ENCODE measurements around the gene ELK4. TPM values are rescaled to one million over a fixed set of nuclear protein-coding genes. Genes with fewer than 3 reads are reported as not detected.

The ELK4 gene
- polyA plus RNA-seq, 1 of the 3 experiments (the other 2 are of a cell fraction), result 2.6 TPM

GRCh38 chr1:205587581-205587980, 44.2 kb downstream of the ELK4 start:
- no peak overlapping the region for H3K4me3 ChIP-seq (ENCODE audit: low read depth in 2 of 2, low read length in 1 of 2)
- H3K4me2 ChIP-seq, result no peak overlapping the region
- H4K20me1 ChIP-seq (ENCODE audit: insufficient read depth), result no peaks in the 10 kb centered on the region
- no peak overlapping the region for H3K9ac ChIP-seq
- no peaks in the 10 kb centered on the region for H3F3A ChIP-seq (replicated peaks; ENCODE audit: insufficient read depth)
- H3K4me1 ChIP-seq (ENCODE audit: control insufficient read depth in 1 of 2, insufficient read depth in 2 of 2, low read depth in 1 of 2, low read length in 1 of 2), result peaks cover 0 to 21% of the 10 kb centered on the region in 2 experiments; a peak in 2 of 4 replicates
- H3K9me3 ChIP-seq, result no peaks in the 10 kb centered on the region
- H3K36me3 ChIP-seq (replicated peaks in 1 of 2; ENCODE audit: control insufficient read depth in 1 of 2, insufficient read depth in 2 of 2, low read length in 1 of 2), result no peaks in the 10 kb centered on the region
- no peak overlapping the region for H3K27ac ChIP-seq (ENCODE audit: low read depth in 2 of 2, low read length in 1 of 2)
- POLR2A ChIA-PET, result no interaction called here
- TF ChIP-seq TAF1 (IDR thresholded peaks at IDR 0.05; ENCODE audit: borderline replicate concordance, low read depth, low read length), result no peak
- TF ChIP-seq SIN3A (IDR thresholded peaks at IDR 0.05; ENCODE audit: borderline replicate concordance, low read depth, low read length), result no peak
- no peak for TF ChIP-seq IRF3 (IDR thresholded peaks at IDR 0.05; ENCODE audit: low read depth, low read length)
- TF ChIP-seq PBX3 (IDR thresholded peaks at IDR 0.05), result no peak
- no peak for TF ChIP-seq USF1 (IDR thresholded peaks at IDR 0.05; ENCODE audit: borderline replicate concordance, low read depth)
- no peak for TF ChIP-seq POLR2AphosphoS5 (IDR thresholded peaks at IDR 0.05; ENCODE audit: low read depth, low read length)
- TF ChIP-seq FOXM1 (IDR thresholded peaks at IDR 0.05; ENCODE audit: low read depth), result no peak
- TF ChIP-seq RAD21 (IDR thresholded peaks at IDR 0.05; ENCODE audit: low read length), result no peak
- TF ChIP-seq FOXJ3 (CRISPR knock-in tag; IDR thresholded peaks at IDR 0.05), result no peak
- no peak for TF ChIP-seq CHD2 (IDR thresholded peaks at IDR 0.05; ENCODE audit: low read length, partially characterized antibody)
- no peak for TF ChIP-seq ZBTB33 (IDR thresholded peaks at IDR 0.05; ENCODE audit: borderline replicate concordance, low read depth)
- no peak for TF ChIP-seq RFX5 (IDR thresholded peaks at IDR 0.05; ENCODE audit: low read length)
- H3K27me3 ChIP-seq (ENCODE audit: insufficient read depth), result no peaks in the 10 kb centered on the region
- H3K79me2 ChIP-seq (ENCODE audit: insufficient read depth), result no peaks in the 10 kb centered on the region
- H3K9me2 ChIP-seq, result no peaks in the 10 kb centered on the region
- no peak for DNase-seq
- no peak overlapping the region for H2AFZ ChIP-seq (ENCODE audit: low read depth)
- 95% methylated on average over 4 of the region's 4 CpGs for WGBS (ENCODE audit: low lambda C conversion rate)
- CTCF ChIA-PET, result interaction anchor here (1.1 to 9.7 kb wide), 8 partner anchors 8 to 71 kb away, joined by 3 to 443 read pairs (median 8); partner anchors contain the start of gene ELK4

All from SK-N-SH (cell line).